ENCODE results near the gene ATP9A. TPM values are rescaled to one million over a fixed set of nuclear protein-coding genes. Genes with fewer than 3 reads are reported as not detected.

The ATP9A gene
- total and polyA plus RNA-seq, 2 donors from 2014 or later, result 7.1 to 40.2 TPM

- Histone ChIP-seq H3K9ac (ENCODE audit: low read length in 3 of 3) (no peak overlapping the region), H3K4me1 (ENCODE audit: control insufficient read depth in 2 of 3, insufficient read depth in 2 of 3, low read depth in 1 of 3, low read length in 3 of 3) (no peaks in the 10 kb centered on the region), H3K4me3 (ENCODE audit: low read length in 3 of 3) (no peak overlapping the region), H3K27ac (ENCODE audit: low read depth in 2 of 2, low read length in 2 of 2) (no peak overlapping the region), H3K27me3 (ENCODE audit: control insufficient read depth, insufficient read depth, low read length) (no peaks in the 10 kb centered on the region), H3K36me3 (ENCODE audit: control insufficient read depth in 2 of 3, insufficient read depth in 3 of 3, low read length in 3 of 3) (no peaks in the 10 kb centered on the region), H3K9me3 (ENCODE audit: control insufficient read depth in 2 of 3, insufficient read depth in 1 of 3, low read length in 3 of 3) (no peaks in the 10 kb centered on the region)
- no peak for DNase-seq
- TF ChIP-seq, protein P1, sequence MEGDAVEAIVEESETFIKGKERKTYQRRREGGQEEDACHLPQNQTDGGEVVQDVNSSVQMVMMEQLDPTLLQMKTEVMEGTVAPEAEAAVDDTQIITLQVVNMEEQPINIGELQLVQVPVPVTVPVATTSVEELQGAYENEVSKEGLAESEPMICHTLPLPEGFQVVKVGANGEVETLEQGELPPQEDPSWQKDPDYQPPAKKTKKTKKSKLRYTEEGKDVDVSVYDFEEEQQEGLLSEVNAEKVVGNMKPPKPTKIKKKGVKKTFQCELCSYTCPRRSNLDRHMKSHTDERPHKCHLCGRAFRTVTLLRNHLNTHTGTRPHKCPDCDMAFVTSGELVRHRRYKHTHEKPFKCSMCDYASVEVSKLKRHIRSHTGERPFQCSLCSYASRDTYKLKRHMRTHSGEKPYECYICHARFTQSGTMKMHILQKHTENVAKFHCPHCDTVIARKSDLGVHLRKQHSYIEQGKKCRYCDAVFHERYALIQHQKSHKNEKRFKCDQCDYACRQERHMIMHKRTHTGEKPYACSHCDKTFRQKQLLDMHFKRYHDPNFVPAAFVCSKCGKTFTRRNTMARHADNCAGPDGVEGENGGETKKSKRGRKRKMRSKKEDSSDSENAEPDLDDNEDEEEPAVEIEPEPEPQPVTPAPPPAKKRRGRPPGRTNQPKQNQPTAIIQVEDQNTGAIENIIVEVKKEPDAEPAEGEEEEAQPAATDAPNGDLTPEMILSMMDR (IDR thresholded peaks at IDR 0.05; ENCODE audit: borderline replicate concordance, extremely low read depth, insufficient read depth), result no peak
- intact Hi-C loops (cut with DNase I), result no loop called here
- no peak for FAIRE-seq
These were observed 47.8 kb downstream of the ATP9A start for GRCh38 chr20:51720384-51720783.

GRCh38 chr20:51715856-51716185 is 52.4 kb downstream of the ATP9A start:
- DNase-seq (no peak), FAIRE-seq (no peak)
- intact Hi-C loops (cut with DNase I), result no loop called here
- Histone ChIP-seq H3K9ac (ENCODE audit: low read length in 3 of 3) (no peak overlapping the region), H3K27me3 (ENCODE audit: control insufficient read depth, insufficient read depth, low read length) (no peaks in the 10 kb centered on the region), H3K9me3 (ENCODE audit: control insufficient read depth in 2 of 3, insufficient read depth in 1 of 3, low read length in 3 of 3) (no peaks in the 10 kb centered on the region), H3K27ac (ENCODE audit: low read depth in 2 of 2, low read length in 2 of 2) (no peak overlapping the region), H3K4me1 (ENCODE audit: control insufficient read depth in 2 of 3, insufficient read depth in 2 of 3, low read depth in 1 of 3, low read length in 3 of 3) (no peaks in the 10 kb centered on the region), H3K4me3 (ENCODE audit: low read length in 3 of 3) (no peak overlapping the region), H3K36me3 (ENCODE audit: control insufficient read depth in 2 of 3, insufficient read depth in 3 of 3, low read length in 3 of 3) (no peaks in the 10 kb centered on the region)
- TF ChIP-seq, protein P1 (IDR thresholded peaks at IDR 0.05; ENCODE audit: borderline replicate concordance, extremely low read depth, insufficient read depth), result no peak

GRCh38 chr20:51715163-51715855 is 52.9 kb downstream of the ATP9A start:
- Histone ChIP-seq H3K9me3 (ENCODE audit: control insufficient read depth in 2 of 3, insufficient read depth in 1 of 3, low read length in 3 of 3) (no peaks in the 10 kb centered on the region), H3K27me3 (ENCODE audit: control insufficient read depth, insufficient read depth, low read length) (no peaks in the 10 kb centered on the region), H3K9ac (ENCODE audit: low read length in 3 of 3) (peak overlapping the region in 1 of 3 donors; percentile 26), H3K4me1 (ENCODE audit: control insufficient read depth in 2 of 3, insufficient read depth in 2 of 3, low read depth in 1 of 3, low read length in 3 of 3) (no peaks in the 10 kb centered on the region), H3K4me3 (ENCODE audit: low read length in 3 of 3) (no peak overlapping the region), H3K27ac (ENCODE audit: low read depth in 2 of 2, low read length in 2 of 2) (no peak overlapping the region), H3K36me3 (ENCODE audit: control insufficient read depth in 2 of 3, insufficient read depth in 3 of 3, low read length in 3 of 3) (no peaks in the 10 kb centered on the region)
- intact Hi-C loops (cut with DNase I), result no loop called here
- TF ChIP-seq, protein P1 (IDR thresholded peaks at IDR 0.05; ENCODE audit: borderline replicate concordance, extremely low read depth, insufficient read depth), result no peak
- DNase-seq (peak in 2 of 5 donors; percentile 15 to 19), FAIRE-seq (no peak)

- Histone ChIP-seq H3K9ac (ENCODE audit: low read length in 3 of 3) (no peak overlapping the region), H3K4me3 (ENCODE audit: low read length in 3 of 3) (no peak overlapping the region), H3K27me3 (ENCODE audit: control insufficient read depth, insufficient read depth, low read length) (no peaks in the 10 kb centered on the region), H3K4me1 (ENCODE audit: control insufficient read depth in 2 of 3, insufficient read depth in 2 of 3, low read depth in 1 of 3, low read length in 3 of 3) (no peaks in the 10 kb centered on the region), H3K27ac (ENCODE audit: low read depth in 2 of 2, low read length in 2 of 2) (no peak overlapping the region), H3K9me3 (ENCODE audit: control insufficient read depth in 2 of 3, insufficient read depth in 1 of 3, low read length in 3 of 3) (no peaks in the 10 kb centered on the region), H3K36me3 (ENCODE audit: control insufficient read depth in 2 of 3, insufficient read depth in 3 of 3, low read length in 3 of 3) (no peaks in the 10 kb centered on the region)
- intact Hi-C loops (cut with DNase I), result no loop called here
- DNase-seq (no peak), FAIRE-seq (no peak)
- TF ChIP-seq, protein P1 (IDR thresholded peaks at IDR 0.05; ENCODE audit: borderline replicate concordance, extremely low read depth, insufficient read depth), result no peak
These were observed 55.0 kb downstream of the ATP9A start for GRCh38 chr20:51713213-51713598.

Measured in kidney (tissue), 14 donors.